Colonic mucosa (tissue), 4 donors: ENCODE data around the gene FHOD3. TPM values are rescaled to one million over a fixed set of nuclear protein-coding genes. Genes with fewer than 3 reads are reported as not detected.

Experiments
- DNase-seq: peaks from one replicate; pipeline ENCODE4 v3.0.0-alpha.2; 2020
- H3K27ac ChIP-seq: fragments of 200-600 bp; one replicate; pipeline ENCODE4 v1.8.0; 2021
- H3K27me3 ChIP-seq: fragments of 200-600 bp; one replicate; pipeline ENCODE4 v1.8.0; 2021
- H3K36me3 ChIP-seq: fragments of 200-600 bp; one replicate; pipeline ENCODE4 v1.8.0; 2021
- H3K4me1 ChIP-seq: fragments of 200-600 bp; one replicate; pipeline ENCODE4 v1.8.0; 2021; ENCODE audit warnings: mild to moderate bottlenecking
- H3K4me3 ChIP-seq: fragments of 200-600 bp; one replicate; pipeline ENCODE4 v1.8.0; 2021
- H3K9ac ChIP-seq, 2 donors: one replicate each; pipeline ENCODE4 v1.7.0; 2013; ENCODE audit warnings: control low read depth in 2 of 2, low read depth in 2 of 2, low read length in 2 of 2
- H3K9me3 ChIP-seq: fragments of 200-600 bp; one replicate; pipeline ENCODE4 v1.8.0; 2021
- intact Hi-C: fragments of 100-400 bp; cut with DNase I; formaldehyde crosslinking; loops from one replicate; pipeline ENCODE4 v1.14.1; 2022
- total RNA-seq, 2 donors: library from RNA; stranded (reverse); fragmentation: NEBNext Ultra II Directional in 1 of 2; extraction: Animal tissue kit (Norgen Biotek cat#: 25700) in 1 of 2; gene quantifications; one replicate each; pipeline ENCODE4 v1.2.1, GENCODE V29; 2021
- TF ChIP-seq, protein P1 (sequence below): fragments of 200-600 bp; IDR thresholded peaks from one replicate; pipeline ENCODE4 v1.8.0; 2022; ENCODE audit warnings: antibody characterized with exemption, mild to moderate bottlenecking
- donor health status: healthy.
- donor health status: DM: no; HTN: no; CAD: no.
- donor health status: DM: no; HTN: no; CAD: no.

FHOD3 gene
- total RNA-seq, 2 donors from 2014 or later, result 2.5 to 4.1 TPM

DNA sequence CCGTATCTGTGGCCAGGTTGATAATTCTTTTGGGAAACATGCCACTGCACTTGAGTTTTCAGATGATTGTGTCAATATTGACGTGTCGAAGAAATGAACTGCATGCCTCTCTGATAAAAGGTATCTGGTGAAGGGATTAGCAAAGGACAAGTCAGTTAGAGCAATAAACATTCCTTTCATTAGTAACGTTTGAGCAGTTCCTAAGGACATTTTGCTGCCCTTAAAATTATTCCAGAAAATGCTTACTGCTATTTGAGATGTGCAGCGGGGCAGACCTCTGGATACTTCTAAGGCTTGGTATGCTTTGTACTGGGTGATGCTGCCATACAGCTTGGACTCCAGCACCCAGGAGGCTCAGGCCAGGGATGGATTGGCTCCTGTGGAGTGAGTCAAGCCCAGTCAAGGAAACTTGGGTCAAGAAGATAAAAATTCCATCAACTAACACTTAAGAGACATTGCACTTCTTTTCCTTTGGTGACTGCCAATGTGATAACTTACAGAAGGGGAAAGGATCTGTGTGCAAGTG, 166.7 kb downstream of the FHOD3 start:
- H3K36me3 ChIP-seq, result no peaks in the 10 kb centered on the region
- no peak overlapping the region for H3K4me3 ChIP-seq
- H3K9ac ChIP-seq, result no peak overlapping the region
- H3K9me3 ChIP-seq, result no peaks in the 10 kb centered on the region
- H3K4me1 ChIP-seq, result no peaks in the 10 kb centered on the region
- intact Hi-C loops, result no loop called here
- TF ChIP-seq, protein P1, sequence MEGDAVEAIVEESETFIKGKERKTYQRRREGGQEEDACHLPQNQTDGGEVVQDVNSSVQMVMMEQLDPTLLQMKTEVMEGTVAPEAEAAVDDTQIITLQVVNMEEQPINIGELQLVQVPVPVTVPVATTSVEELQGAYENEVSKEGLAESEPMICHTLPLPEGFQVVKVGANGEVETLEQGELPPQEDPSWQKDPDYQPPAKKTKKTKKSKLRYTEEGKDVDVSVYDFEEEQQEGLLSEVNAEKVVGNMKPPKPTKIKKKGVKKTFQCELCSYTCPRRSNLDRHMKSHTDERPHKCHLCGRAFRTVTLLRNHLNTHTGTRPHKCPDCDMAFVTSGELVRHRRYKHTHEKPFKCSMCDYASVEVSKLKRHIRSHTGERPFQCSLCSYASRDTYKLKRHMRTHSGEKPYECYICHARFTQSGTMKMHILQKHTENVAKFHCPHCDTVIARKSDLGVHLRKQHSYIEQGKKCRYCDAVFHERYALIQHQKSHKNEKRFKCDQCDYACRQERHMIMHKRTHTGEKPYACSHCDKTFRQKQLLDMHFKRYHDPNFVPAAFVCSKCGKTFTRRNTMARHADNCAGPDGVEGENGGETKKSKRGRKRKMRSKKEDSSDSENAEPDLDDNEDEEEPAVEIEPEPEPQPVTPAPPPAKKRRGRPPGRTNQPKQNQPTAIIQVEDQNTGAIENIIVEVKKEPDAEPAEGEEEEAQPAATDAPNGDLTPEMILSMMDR, result no peak
- H3K27ac ChIP-seq, result no peak overlapping the region
- H3K27me3 ChIP-seq, result no peaks in the 10 kb centered on the region
- DNase-seq, result no peak

DNA sequence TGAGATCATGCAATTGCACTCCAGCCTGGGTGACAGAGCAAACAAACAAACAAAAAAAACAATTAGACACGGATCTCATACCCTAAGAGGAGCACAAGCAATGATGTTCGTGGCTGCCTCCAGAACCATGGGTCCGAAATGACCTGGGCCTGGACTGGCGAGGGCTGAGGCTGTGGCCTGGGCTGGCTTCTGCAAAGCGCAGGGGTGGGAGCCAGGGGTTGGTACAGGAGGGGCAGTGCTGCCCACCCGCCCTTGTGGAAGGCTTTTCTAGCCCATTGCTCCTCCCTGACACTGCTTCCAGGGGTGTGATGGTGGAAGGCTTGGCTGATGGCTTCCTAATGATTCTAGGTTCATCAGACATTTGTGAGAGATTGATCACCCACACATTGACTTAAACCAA, 167.8 kb downstream of the FHOD3 start:
- intact Hi-C loops, result no loop called here
- Histone ChIP-seq H3K36me3 (no peaks in the 10 kb centered on the region), H3K4me3 (no peak overlapping the region), H3K27me3 (no peaks in the 10 kb centered on the region), H3K9ac (no peak overlapping the region), H3K27ac (no peak overlapping the region), H3K4me1 (no peaks in the 10 kb centered on the region), H3K9me3 (no peaks in the 10 kb centered on the region)
- DNase-seq, result no peak
- TF ChIP-seq, protein P1, result no peak

DNA sequence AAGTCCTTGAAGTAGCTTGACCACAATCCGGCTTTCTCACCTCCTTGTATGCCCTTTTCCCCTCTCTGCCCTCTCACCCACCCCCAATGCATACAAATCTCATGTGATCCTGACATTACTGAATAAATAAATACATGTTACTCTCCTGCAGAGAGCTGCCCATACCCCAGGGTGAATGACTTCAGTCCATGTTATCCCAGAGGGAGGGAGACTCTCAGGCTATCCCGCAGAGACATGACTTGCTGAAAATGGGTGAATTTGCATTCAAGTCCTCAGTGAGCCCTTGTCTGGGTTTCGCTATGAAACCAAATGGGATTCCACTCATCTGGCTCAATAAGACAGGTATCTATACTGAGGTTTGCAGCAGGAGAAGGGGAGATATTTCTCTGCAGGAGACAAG, 168.5 kb downstream of the FHOD3 start:
- H3K9ac ChIP-seq, result no peak overlapping the region
- H3K27ac ChIP-seq, result no peak overlapping the region

DNA sequence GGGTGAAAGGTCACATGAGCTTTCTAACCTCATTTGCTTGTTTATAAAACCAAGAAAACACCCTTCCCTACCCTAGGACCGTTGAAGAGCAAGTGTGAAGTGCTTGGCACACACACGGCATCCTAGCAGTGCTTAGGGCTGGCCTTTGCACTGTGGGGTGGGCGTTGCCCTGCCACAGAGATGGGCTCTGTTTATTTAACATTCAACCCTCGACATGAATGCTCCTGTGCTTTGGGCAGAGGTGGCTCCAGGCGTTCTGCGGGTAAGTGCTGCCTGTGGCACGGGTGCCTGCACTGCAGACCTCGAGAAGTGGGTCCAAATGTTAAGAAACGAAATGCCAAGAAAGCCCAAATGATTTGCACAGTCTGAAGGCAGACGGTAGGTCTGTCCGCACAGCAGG, 170.1 kb downstream of the FHOD3 start:
- DNase-seq, result no peak
- Histone ChIP-seq H3K9me3 (no peaks in the 10 kb centered on the region), H3K9ac (no peak overlapping the region), H3K27me3 (no peaks in the 10 kb centered on the region), H3K27ac (no peak overlapping the region), H3K36me3 (no peaks in the 10 kb centered on the region), H3K4me3 (no peak overlapping the region), H3K4me1 (no peaks in the 10 kb centered on the region)
- intact Hi-C loops, result no loop called here
- TF ChIP-seq, protein P1, result no peak

More for the DNA sequence above, 168.5 kb downstream of the FHOD3 start:
- TF ChIP-seq, protein P1, result no peak
- no peaks in the 10 kb centered on the region for H3K9me3 ChIP-seq
- no peak for DNase-seq
- no peaks in the 10 kb centered on the region for H3K36me3 ChIP-seq
- no peaks in the 10 kb centered on the region for H3K4me1 ChIP-seq
- intact Hi-C loops, result no loop called here
- H3K27me3 ChIP-seq, result no peaks in the 10 kb centered on the region
- no peak overlapping the region for H3K4me3 ChIP-seq

DNA sequence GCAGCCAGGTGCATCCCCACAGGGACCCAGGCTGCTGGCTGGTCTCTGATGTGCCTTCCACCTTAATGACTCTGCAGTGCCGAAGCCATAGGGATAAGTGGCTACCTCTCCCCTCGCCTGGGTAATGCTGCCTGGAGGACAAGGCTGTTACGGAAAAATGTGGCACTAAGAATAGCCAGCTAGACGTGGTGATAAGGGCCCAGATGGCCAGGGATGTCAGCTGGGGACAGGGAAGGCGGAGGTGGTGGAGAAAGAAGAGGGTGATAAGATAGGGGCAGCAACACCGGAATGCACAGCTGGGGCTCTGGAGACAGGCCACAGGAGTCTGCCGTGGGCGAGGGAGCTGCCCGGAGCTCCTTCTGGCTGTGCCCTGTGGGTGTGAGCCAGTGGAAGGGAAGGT, 170.6 kb downstream of the FHOD3 start:
- intact Hi-C loops, result no loop called here
- no peak for DNase-seq
- no peaks in the 10 kb centered on the region for H3K36me3 ChIP-seq
- no peaks in the 10 kb centered on the region for H3K27me3 ChIP-seq
- no peak overlapping the region for H3K9ac ChIP-seq
- no peaks in the 10 kb centered on the region for H3K9me3 ChIP-seq
- H3K27ac ChIP-seq, result no peak overlapping the region
- H3K4me1 ChIP-seq, result no peaks in the 10 kb centered on the region
- TF ChIP-seq, protein P1, result no peak
- no peak overlapping the region for H3K4me3 ChIP-seq
